CD14-positive monocyte (primary cell): ENCODE results near the gene MC5R. TPM values are rescaled to one million over a fixed set of nuclear protein-coding genes. Genes with fewer than 3 reads are reported as not detected.

Experiments used
- DNase-seq, 3 donors: peaks; one replicate each; pipeline ENCODE4 v3.0.0-alpha.2; 2011 to 2022
- H2AFZ ChIP-seq: 2 replicates; pipeline ENCODE4 v1.6.0; 2012; ENCODE audit warnings: mild to moderate bottlenecking, low read depth, low read length, inconsistent platforms; ENCODE audit not compliant: insufficient read depth, poor library complexity, severe bottlenecking
- H3K27ac ChIP-seq, 2 donors: 1 replicate in 1 of 2; 2 replicates in 1 of 2; pipeline ENCODE4 v1.5.1; 2012 to 2013; ENCODE audit warnings: low read length in 2 of 2, control low read depth in 1 of 2, inconsistent platforms in 1 of 2, low read depth in 1 of 2, mild to moderate bottlenecking in 1 of 2
- H3K27me3 ChIP-seq, 2 donors: one replicate each; pipeline versions ENCODE4 v1.6.0 to v1.6.1; 2011 to 2013; ENCODE audit warnings: low read length in 2 of 2; ENCODE audit not compliant: control insufficient read depth in 2 of 2, insufficient read depth in 2 of 2
- H3K36me3 ChIP-seq, 2 donors: replicated peaks in 1 of 2; 1 replicate in 1 of 2; 2 replicates in 1 of 2; pipeline versions ENCODE4 v1.5.1 to v1.6.1; 2012 to 2013; ENCODE audit warnings: low read length in 2 of 2, control low read depth in 1 of 2, inconsistent platforms in 1 of 2, mild to moderate bottlenecking in 1 of 2; ENCODE audit not compliant: insufficient read depth in 2 of 2, control insufficient read depth in 1 of 2
- H3K4me1 ChIP-seq, 2 donors: 1 replicate in 1 of 2; 2 replicates in 1 of 2; pipeline versions ENCODE4 v1.5.1 to v1.6.1; 2012 to 2013; ENCODE audit warnings: low read length in 2 of 2, control low read depth in 1 of 2, inconsistent platforms in 1 of 2, mild to moderate bottlenecking in 1 of 2, moderate library complexity in 1 of 2; ENCODE audit not compliant: insufficient read depth in 2 of 2, control insufficient read depth in 1 of 2
- H3K4me2 ChIP-seq: replicated peaks from 2 replicates; pipeline ENCODE3; 2012; ENCODE audit warnings: low read length, moderate library complexity, mild to moderate bottlenecking; ENCODE audit not compliant: poor library complexity, severe bottlenecking; ENCODE audit errors: extremely low read depth
- H3K4me3 ChIP-seq, 3 experiments: fragments of 200-600 bp in 1 of 3; sonication (generic) in 1 of 3; replicated peaks in 1 of 3; 1 replicate in 2 of 3; 2 replicates in 1 of 3; pipeline ENCODE4 v1.5.1; 2011 to 2013; ENCODE audit warnings: low read length in 3 of 3, mild to moderate bottlenecking in 3 of 3, control low read depth in 2 of 3, low read depth in 2 of 3, inconsistent platforms in 1 of 3, moderate library complexity in 1 of 3
- H3K79me2 ChIP-seq: 2 replicates; pipeline ENCODE4 v1.6.0; 2012; ENCODE audit warnings: mild to moderate bottlenecking, control low read depth, inconsistent platforms, low read length, moderate library complexity; ENCODE audit not compliant: insufficient read depth
- H3K9ac ChIP-seq: 2 replicates; pipeline ENCODE4 v1.6.0; 2017; ENCODE audit warnings: low read length, mild to moderate bottlenecking; ENCODE audit not compliant: insufficient read depth, poor library complexity, severe bottlenecking
- H3K9me3 ChIP-seq, 2 donors: replicated peaks in 1 of 2; 1 replicate in 1 of 2; 2 replicates in 1 of 2; pipeline versions ENCODE4 v1.5.1 to v1.6.1; 2012 to 2013; ENCODE audit warnings: low read length in 2 of 2, control low read depth in 1 of 2; ENCODE audit not compliant: control insufficient read depth in 1 of 2, insufficient read depth in 1 of 2
- H4K20me1 ChIP-seq: 2 replicates; pipeline ENCODE4 v1.6.0; 2012; ENCODE audit warnings: mild to moderate bottlenecking, low read length, control low read depth, moderate library complexity; ENCODE audit not compliant: insufficient read depth
- H3K27ac Mint-ChIP-seq, 7 donors: one replicate each; pipeline ENCODE4 v1.8.0; 2020; ENCODE audit warnings: mild to moderate bottlenecking in 7 of 7, mixed read lengths in 7 of 7, moderate library complexity in 6 of 7, inconsistent platforms in 2 of 7
- H3K27me3 Mint-ChIP-seq, 3 donors: one replicate each; pipeline ENCODE4 v1.8.0; 2021 to 2022; ENCODE audit warnings: low read depth in 3 of 3, mild to moderate bottlenecking in 3 of 3, mixed read lengths in 3 of 3, moderate library complexity in 3 of 3, inconsistent platforms in 1 of 3
- H3K36me3 Mint-ChIP-seq, 2 donors: one replicate each; pipeline ENCODE4 v1.8.0; 2020; ENCODE audit warnings: mixed read lengths in 2 of 2, inconsistent platforms in 1 of 2, mild to moderate bottlenecking in 1 of 2
- H3K4me1 Mint-ChIP-seq: one replicate; pipeline ENCODE4 v1.8.0; 2020; ENCODE audit warnings: mild to moderate bottlenecking, mixed read lengths
- H3K4me3 Mint-ChIP-seq, 2 donors: one replicate each; pipeline ENCODE4 v1.8.0; 2020; ENCODE audit warnings: mild to moderate bottlenecking in 2 of 2, mixed read lengths in 2 of 2, moderate library complexity in 1 of 2
- H3K9me3 Mint-ChIP-seq, 7 donors: one replicate each; pipeline ENCODE4 v1.8.0; 2020 to 2022; ENCODE audit warnings: mixed read lengths in 7 of 7, mild to moderate bottlenecking in 6 of 7, moderate library complexity in 6 of 7, inconsistent platforms in 2 of 7
- CTCF ChIP-seq: fragments of 200-600 bp; IDR thresholded peaks from one replicate; pipeline ENCODE4 v1.8.0; 2022; ENCODE audit warnings: antibody characterized with exemption, mild to moderate bottlenecking
- WGBS: methylation state at CpG from one replicate; pipeline ENCODE4 v1.1.5; 2013; ENCODE audit warnings: missing lambda C conversion rate; ENCODE audit not compliant: insufficient coverage; 5-methylcytosine and 5-hydroxymethylcytosine counted together
- intact Hi-C, 2 donors: fragments of 100-400 bp; cut with micrococcal nuclease; formaldehyde crosslinking; loops; one replicate each; pipeline versions ENCODE4 v1.15.0 to v1.15.1; 2023
- polyA plus RNA-seq, 3 donors: library from polyadenylated mRNA; depleted of rRNA in 1 of 3; unstranded in 2 of 3; stranded (reverse) in 1 of 3; fragments of 300-500 nt in 2 of 3; fragments of >200 nt in 1 of 3; fragmentation: Illumina TruSeq in 2 of 3; gene quantifications; 1 replicate in 2 of 3; 2 replicates in 1 of 3; pipeline ENCODE4 v1.2.3, GENCODE V29; 2012 to 2021

The MC5R gene
- polyA plus RNA-seq, 3 donors: 0.12 to 0.13 TPM; not detected in 1

- Mint-ChIP-seq H3K27ac (no peak overlapping the region), H3K4me1 (peaks cover 6% of the 10 kb centered on the region), H3K4me3 (no peak overlapping the region), H3K9me3 (peaks cover 0 to 4% (median 2%) of the 10 kb centered on the region in 7 donors), H3K36me3 (no peaks in the 10 kb centered on the region), H3K27me3 (peaks cover 26 to 27% (median 27%) of the 10 kb centered on the region in 3 donors)
- no peak overlapping the region for H3K4me2 ChIP-seq
- no peaks in the 10 kb centered on the region for H3K36me3 ChIP-seq
- no peak for DNase-seq
- intact Hi-C loops: no loop called here
- no peak overlapping the region for H2AFZ ChIP-seq
- no peaks in the 10 kb centered on the region for H4K20me1 ChIP-seq
- H3K27me3 ChIP-seq: peaks cover 16 to 29% of the 10 kb centered on the region in 2 donors
- no peak overlapping the region for H3K9ac ChIP-seq
- no peak for TF ChIP-seq CTCF
- peaks cover 0 to 5% of the 10 kb centered on the region in 2 donors for H3K9me3 ChIP-seq
- H3K27ac ChIP-seq: no peak overlapping the region
- H3K4me1 ChIP-seq: peaks cover 0 to 3% of the 10 kb centered on the region in 2 donors
- WGBS: 86% methylated on average over 7 of the region's 14 CpGs
- H3K4me3 ChIP-seq: no peak overlapping the region
- no peaks in the 10 kb centered on the region for H3K79me2 ChIP-seq
Measured at GRCh38 chr18:13796515-13796914, 27.4 kb upstream of the MC5R start.

- H3K36me3 Mint-ChIP-seq: no peaks in the 10 kb centered on the region
- H3K27ac Mint-ChIP-seq: no peak overlapping the region
- Histone ChIP-seq H3K27ac (no peak overlapping the region), H2AFZ (no peak overlapping the region), H3K79me2 (no peaks in the 10 kb centered on the region), H3K27me3 (peaks cover 17 to 33% of the 10 kb centered on the region in 2 donors), H3K36me3 (no peaks in the 10 kb centered on the region), H3K4me3 (no peak overlapping the region), H3K9me3 (peaks cover 0 to 5% of the 10 kb centered on the region in 2 donors), H3K9ac (no peak overlapping the region), H4K20me1 (no peaks in the 10 kb centered on the region), H3K4me2 (no peak overlapping the region), H3K4me1 (peaks cover 0 to 3% of the 10 kb centered on the region in 2 donors)
- H3K27me3 Mint-ChIP-seq: peaks cover 30 to 31% (median 31%) of the 10 kb centered on the region in 3 donors
- no peak overlapping the region for H3K4me3 Mint-ChIP-seq
- no CpG with 5 or more reads among the region's 3 CpGs for WGBS
- intact Hi-C loops: no loop called here
- no peak for TF ChIP-seq CTCF
- peaks cover 6% of the 10 kb centered on the region for H3K4me1 Mint-ChIP-seq
- H3K9me3 Mint-ChIP-seq: peaks cover 0 to 4% (median 2%) of the 10 kb centered on the region in 7 donors
- no peak for DNase-seq
Measured at GRCh38 chr18:13797157-13797611, 26.8 kb upstream of the MC5R start.
